ENCODE results near the gene SMPDL3B.
"Not testable (repeated sequence)": the region's sequence is repeated elsewhere in the genome, so short reads cannot be mapped to it uniquely, and the experiment has no call there.

SMPDL3B gene

DNA sequence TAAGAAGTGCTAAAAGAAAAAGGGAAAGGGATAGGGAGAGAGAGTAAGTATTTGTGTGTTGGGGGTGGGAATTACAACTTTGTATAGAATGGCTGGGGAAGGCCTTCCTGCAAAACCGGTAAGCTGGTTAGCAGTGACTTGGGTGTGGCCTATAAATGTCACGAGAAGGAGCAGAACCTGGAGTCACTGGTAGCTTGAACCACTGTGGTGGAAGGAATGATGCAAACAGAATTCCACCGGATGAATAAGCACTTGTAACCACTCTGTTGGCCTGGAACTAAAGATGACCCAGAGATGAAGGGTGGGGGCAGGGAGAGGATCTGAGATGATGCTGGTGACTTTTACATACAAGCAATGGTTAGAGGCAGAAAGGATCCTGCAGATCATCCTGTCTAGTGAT is 33.9 kb downstream of the SMPDL3B start:
- DNase-seq (ENCODE audit: low read depth in 2 of 2), result no peak

DNA sequence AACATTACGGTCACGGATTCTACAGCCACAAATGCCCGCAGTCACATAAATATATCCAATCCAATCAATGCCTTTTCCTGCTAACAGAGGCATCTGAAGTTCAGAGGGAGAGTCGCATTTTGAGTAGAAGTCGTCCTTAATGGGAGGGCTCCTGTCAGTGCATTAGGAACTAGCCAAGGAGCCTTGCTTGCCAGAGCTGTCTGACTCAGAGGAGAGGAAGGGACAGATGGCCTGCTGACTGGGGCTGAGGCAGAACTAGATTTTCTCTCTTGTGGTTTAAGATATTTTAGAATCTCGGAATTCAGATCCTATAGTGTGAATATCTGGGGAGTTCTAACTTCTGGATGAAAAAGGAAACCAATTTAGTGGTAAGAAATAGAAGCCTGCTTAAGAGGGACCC is 35.6 kb downstream of the SMPDL3B start:
- no peak for DNase-seq (ENCODE audit: low read depth in 2 of 2)

DNA sequence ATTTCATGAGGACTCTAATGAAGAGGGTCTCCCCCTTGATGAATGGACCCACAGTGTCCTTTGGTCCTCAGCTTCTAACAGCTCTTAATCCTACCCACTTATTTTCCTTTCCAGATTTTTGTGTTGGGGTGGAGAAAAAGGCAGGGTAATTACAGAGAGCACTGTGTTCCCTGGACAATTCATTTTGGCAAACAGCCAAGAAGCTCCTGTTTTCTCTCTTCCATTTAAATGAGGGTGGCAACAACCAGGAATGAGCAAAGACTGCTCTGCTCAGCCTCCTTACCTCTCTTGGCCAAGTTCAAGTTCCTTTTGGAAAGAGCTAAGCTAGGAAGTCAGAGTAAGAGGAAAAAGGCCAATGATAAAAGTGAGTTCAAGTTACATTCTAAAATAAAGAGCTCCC is 36.9 kb downstream of the SMPDL3B start:
- DNase-seq (ENCODE audit: low read depth in 2 of 2), result no peak

DNA sequence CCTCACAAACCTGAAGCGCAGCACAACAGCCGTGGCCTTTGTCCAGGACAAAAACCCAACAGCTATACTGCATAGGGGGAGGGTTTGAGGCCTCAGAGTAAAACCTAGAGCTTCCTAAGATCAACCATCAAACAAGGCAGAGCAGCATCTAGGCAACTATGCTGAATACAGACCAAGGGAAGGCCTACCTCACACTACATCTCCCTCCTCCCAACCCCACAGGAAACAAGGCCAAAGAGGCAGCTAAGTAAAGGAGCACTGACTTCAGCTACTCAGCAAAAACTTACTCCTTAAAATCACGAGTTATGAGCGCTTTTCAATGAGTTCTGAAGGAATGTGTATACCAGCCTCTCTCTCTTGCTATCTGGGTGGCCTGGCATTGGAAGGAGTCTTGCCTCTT is 37.3 kb downstream of the SMPDL3B start:
- no peak for DNase-seq (ENCODE audit: low read depth in 2 of 2)

DNA sequence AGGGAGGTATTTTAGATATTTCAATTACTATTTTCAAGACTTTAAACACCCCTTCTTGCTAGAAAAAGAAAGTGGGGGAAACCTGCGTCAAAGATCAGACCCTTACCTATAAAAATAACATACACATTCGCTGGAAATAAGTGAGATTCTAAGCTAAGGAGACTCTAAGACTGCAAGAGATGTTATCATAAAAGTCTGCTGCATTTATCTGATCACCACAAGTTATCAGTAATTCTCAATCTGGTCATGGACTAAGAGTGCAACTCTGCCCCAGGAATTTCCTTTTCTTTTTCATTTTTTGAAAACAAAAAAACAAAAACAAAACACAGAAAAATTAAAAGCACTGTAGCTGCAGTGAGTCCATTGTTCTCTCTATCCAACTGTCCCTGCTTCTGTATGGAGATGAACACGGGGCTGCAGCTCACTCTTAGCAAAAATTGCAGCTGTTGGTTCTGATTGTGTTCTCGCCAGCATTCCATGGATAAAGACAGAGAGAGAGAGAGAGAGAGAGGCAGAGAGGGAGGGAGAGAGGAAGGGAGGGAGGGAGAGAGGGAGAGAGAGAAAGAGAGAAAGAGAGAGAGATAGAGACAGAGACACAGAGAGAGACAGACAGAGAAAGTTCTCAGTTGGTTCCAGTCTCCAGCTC is 39.1 kb downstream of the SMPDL3B start:
- DNase-seq (ENCODE audit: low read depth in 2 of 2), result no peak

DNA sequence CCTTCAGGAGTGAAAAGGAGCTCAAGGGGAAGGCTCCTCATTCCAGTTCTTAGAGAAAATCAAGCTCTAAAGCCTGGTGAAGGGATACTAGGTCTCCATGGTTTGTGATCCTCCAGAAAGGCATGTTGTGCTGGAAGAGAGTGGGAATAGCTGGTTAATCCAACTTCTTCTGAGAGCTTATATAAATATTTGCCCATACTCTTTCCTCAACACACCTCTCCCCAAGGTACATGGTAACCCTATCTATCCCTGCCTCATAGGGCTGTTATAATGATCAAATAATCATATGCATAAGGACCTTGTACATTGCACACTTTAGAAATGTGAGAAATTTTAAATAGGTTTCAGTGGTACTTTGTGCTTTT is 39.6 kb downstream of the SMPDL3B start:
- DNase-seq (ENCODE audit: low read depth in 2 of 2), result no peak

DNA sequence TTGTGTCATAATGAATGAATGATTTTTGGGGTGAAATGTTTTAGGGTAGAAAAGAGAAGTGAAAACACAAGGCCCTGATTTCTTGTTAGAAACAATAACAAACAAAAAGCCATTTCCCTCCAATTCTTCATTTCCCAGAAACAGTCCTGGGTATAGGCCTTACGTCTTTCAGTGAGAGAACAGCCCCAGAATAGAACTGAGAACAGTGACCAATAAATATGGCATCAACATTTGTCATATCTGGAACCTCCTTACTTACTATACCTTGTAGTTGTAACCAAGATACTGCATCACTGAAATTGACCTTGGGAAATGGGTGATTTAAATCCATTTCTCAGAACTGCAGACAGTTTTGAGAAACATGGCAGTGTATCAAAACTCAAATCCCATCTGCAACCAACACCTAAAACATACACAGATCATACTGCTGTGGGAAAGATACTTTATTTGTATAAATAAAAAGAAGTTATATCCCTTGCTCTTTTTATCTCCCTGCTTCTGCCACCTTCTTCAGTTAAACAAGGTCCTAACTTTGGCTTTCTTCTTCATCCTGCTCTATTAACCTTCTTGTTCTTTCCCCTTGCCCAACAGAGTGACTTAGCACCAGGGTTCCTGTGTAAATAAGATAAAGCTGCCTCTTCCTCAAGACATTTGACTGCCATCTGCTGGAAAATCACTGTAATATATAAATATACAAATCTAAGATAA is 44.5 kb downstream of the SMPDL3B start:
- no peak for DNase-seq (ENCODE audit: low read depth in 2 of 2)

DNA sequence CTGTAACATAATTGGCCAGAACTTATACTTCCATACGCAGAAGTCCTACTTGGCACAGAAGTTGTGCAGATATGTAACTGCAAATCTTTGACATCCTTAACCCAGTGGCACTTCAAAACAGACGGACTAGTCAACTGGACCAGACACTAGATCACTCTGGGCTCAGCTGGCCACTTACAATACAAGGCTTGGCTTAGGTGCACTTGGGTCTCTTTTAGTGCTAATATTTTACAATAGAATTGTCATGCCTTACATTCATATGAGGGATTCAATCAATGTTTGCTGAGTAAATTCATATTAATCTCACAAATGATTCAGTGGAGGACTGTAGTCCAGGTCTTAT is 45.0 kb downstream of the SMPDL3B start:
- DNase-seq (ENCODE audit: low read depth in 2 of 2), result no peak

DNA sequence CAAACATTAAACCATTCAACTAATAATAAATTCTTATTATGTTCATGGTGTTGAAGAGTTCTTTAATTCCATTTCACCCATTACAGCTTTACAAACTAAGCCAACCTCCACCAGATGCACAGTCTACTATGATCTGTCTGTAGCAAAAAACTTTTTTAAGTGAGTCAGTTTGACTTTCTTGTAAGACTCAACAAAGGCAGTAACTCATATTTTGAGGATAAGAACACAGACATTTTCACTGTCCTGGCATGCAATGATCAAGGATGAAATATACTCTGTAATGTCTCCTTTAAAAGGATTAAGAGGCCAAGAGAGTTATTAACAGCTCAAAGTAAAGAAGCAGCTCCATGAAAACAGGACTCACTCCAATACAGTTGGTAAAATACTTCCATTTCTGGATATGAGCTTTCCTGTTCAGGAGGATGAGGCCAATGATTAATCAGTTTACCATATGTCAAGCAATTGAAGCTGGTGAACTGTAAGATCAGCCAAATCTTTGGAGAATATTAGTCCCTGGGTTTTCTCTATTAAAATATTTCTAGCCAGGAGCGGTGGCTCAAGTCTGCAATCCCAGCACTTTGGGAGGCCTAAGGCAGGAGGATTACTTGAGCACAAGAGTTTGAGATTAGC is 45.5 kb downstream of the SMPDL3B start:
- DNase-seq (ENCODE audit: low read depth in 2 of 2), result no peak

DNA sequence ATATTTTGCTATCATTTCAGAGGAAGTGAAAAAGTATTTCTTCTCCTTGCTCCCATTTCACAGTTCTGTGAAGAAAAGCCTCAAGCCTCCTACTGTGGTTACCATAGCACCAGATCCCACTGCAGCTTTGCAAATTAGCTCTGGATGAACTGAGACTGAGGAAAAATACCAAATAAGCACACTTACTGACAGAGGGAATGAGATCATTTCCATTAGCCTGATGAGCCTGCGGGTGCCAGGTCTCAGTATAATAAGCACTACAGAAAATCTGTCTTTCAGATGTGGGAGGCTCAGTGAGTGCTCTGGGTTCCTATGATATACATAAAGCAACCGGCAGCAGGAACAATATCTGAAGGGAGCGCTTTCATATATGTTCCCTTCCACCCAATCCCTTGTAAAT is 46.3 kb downstream of the SMPDL3B start:
- DNase-seq (ENCODE audit: low read depth in 2 of 2), result no peak

DNA sequence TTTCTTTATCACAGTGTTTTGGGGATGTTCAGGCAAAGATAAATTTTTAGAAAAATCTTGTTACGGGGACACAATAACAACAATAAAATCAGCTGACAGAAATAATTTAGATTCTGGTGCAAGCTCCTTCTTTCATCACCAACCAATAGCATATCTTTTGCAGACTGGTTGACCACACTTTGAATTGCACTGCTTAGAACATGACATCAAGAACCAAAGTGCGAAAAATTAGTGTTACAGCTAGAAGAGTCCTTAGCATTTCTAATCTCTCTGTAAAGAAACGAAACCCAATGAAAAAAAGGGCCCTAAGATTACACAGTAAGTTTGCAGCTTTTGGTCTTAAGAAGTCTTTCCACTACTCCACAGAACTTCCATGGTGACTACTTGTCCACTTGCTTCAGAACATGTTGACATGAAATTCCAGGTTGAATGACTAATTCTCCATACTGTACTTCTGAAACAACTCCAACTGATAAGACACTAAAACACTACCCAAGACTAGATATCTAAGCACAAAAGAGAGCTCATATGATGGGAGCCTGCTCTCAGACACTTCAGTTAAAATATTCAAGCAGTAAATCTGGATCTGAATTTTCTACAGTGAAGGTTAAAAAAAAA is 56.2 kb downstream of the SMPDL3B start:
- no peak for DNase-seq (ENCODE audit: low read depth in 2 of 2)

DNA sequence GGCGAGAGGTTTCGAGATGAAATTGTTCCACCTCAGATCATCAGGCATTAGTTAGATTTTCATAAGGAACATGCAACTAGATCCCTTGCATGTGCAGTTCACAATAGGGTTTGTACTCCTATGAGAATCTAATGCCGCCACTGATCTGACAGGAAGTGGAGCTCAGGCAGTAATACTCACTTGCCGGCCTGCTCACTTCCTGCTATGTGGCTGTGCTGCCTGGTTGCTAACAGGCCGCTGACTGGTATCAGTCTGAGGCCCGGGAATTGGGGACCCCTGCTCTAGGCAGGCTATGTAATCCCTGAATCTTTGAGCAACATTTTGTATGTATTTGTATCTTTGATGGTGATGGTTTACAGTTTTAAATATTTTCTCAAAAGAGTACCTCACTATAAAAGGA is 57.5 kb downstream of the SMPDL3B start:
- DNase-seq (ENCODE audit: low read depth in 2 of 2), result peak; percentile 17 to 19

DNA sequence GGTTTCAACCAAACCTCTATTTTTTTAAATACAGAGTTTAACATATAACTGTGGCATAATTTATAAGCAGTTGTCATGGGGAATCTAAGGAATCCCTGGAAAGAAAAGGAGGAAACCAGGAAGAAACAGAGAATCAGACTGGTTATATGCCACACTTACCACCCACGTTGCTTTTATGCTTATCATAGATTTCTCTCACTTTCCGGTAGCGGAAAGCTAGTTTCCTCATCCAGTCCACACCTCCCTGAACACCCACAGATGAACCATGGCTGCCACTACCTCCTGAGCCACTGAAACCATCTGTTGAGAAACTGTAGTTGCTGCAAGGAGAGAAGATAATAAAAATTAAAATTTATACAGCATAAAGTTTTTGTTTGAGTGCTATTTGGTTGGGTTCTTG is 58.4 kb downstream of the SMPDL3B start:
- DNase-seq (ENCODE audit: low read depth in 2 of 2), result no peak

DNA sequence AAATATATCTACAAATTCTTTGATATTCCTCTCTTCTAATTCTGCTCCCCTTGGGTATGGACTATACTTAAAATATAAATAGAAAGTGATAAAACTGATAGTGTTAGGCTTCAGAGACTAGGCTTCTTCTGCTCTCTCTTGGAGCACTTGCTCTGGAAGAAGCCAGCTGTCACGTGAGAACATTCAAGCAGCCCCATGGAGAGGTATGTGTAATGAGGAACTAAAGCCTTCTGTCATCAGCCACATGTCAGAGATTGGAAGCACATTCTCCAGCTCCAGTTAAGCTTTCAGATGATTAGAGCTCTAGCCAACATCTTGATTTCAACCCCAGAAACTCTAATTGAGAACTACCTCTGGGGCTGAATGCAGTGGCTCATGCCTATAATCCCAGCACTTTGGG is 59.3 kb downstream of the SMPDL3B start:
- DNase-seq (ENCODE audit: low read depth in 2 of 2), result no peak

DNA sequence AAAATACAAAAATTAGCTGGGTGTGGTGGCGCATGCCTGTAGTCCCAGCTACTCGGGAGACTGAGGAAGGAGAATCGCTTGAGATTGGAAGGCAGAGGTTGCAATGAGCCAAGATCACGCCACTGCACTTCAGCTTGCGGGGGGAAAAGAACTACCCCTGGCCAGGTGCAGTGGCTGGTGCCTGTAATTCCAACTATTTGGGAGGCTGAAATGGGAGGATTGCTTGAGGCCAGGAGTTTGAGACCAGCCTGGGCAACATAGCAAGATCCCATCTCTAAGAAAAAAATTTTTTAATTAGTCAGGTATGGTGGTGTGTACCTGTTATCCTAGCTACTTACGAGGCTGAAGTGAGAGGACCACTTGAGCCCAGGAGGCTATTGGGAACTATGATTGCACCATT is 59.7 kb downstream of the SMPDL3B start:
- DNase-seq (ENCODE audit: low read depth in 2 of 2), result not testable (repeated sequence)

DNA sequence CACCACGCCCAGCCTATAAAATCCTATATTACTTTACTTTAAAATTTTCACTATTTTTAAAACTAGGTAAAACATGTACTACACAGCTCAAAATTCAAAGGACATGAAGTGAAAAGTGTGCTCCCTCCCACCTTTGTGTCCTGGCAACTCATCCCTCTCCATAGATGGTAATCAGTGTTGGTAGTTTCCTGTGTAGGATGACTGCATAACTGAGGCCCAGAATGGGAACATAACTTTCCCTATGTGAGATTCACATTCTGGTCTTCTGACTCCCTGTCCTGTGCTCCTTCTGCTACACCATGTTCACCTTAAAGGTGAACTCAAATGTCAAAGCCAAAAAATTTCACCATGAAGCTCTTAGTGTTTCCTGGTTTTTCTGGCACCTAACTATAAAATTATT is 64.3 kb downstream of the SMPDL3B start:
- no peak for DNase-seq (ENCODE audit: low read depth in 2 of 2)

DNA sequence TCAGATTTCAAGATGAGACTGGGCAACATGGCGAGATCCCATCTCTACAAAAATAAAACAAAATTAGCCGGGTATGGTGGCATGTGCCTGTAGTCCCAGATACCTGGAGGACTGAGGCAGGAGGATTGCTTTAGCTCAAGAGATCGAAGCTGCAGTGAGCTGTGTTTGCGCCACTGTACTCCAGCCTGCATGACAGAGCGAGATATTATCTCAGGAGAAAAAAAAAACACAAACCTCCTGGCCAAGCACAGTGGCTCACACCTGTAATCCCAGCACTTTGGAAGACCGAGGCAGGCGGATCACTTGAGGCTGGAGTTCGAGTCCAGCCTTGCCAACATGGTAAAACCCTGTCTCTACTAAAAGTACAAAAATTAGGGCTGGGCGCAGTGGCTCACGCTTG is 67.8 kb downstream of the SMPDL3B start:
- DNase-seq (ENCODE audit: low read depth in 2 of 2), result no peak

DNA sequence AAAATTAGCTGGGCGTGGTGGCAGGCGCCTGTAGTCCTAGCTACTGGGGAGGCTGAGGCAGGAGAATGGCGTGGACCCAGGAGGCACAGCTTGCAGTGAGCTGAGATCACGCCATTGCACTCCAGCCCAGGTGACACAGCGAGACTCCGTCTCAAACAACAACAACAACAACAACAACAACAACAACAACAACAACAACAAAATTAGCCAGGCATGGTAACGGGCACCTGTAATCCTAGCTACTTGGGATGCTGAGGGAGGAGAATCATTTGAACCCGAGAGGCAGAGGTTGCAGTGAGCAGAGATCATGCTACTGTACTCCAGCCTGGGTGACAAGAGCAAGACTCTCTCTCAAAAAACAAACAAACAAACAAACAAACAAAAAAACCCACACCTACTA is 68.3 kb downstream of the SMPDL3B start:
- DNase-seq (ENCODE audit: low read depth in 2 of 2), result not testable (repeated sequence)

All from stimulated activated CD4-positive, alpha-beta T cell treated with anti-CD3 and anti-CD28 coated beads, Interleukin-12 subunit alpha, Interleukin-12 subunit beta, amount 100 ng/mL, for 24 hours (primary cell).